ENCODE measurements around the gene MYO7A. TPM values are rescaled to one million over a fixed set of nuclear protein-coding genes. Genes with fewer than 3 reads are reported as not detected.

MYO7A gene
- total RNA-seq, 1 donor = 0.43 TPM

GRCh38 chr11:77253690-77254089 is 125.6 kb downstream of the MYO7A start:
- no peak for DNase-seq (ENCODE audit: low read depth)
- no peak for TF ChIP-seq CTCF (IDR thresholded peaks at IDR 0.05; ENCODE audit: insufficient read depth, low read depth, low read length)
- no peak overlapping the region for H3K4me3 ChIP-seq (ENCODE audit: low read depth, low read length)

GRCh38 chr11:77259641-77260040 is 131.6 kb downstream of the MYO7A start:
- H3K4me3 ChIP-seq (ENCODE audit: low read depth, low read length) = no peak overlapping the region
- DNase-seq (ENCODE audit: low read depth) = peak; percentile 36
- no peak for TF ChIP-seq CTCF (IDR thresholded peaks at IDR 0.05; ENCODE audit: insufficient read depth, low read depth, low read length)

GRCh38 chr11:77262803-77263202 is 134.8 kb downstream of the MYO7A start:
- DNase-seq (ENCODE audit: low read depth) = no peak
- no peak for TF ChIP-seq CTCF (IDR thresholded peaks at IDR 0.05; ENCODE audit: insufficient read depth, low read depth, low read length)
- H3K4me3 ChIP-seq (ENCODE audit: low read depth, low read length) = no peak overlapping the region

Other genes with a start within 250 kb of the MYO7A start
- not detected in 2 replicates for gene B3GNT6, start 93.8 kb upstream of the MYO7A start, total RNA-seq
- 14.7 and 21.6 TPM in 2 replicates for gene CAPN5, start 61.3 kb upstream of the MYO7A start, total RNA-seq
- 1.6 TPM in 1 of 2 replicates, not detected in the other for gene OMP, start 25.4 kb upstream of the MYO7A start, total RNA-seq
- 0.43 and 0.64 TPM in 2 replicates for gene GDPD4, start 173.4 kb downstream of the MYO7A start, total RNA-seq